Liver (tissue), 3 donors: ENCODE data around the gene RBSN.

Experiments
- EGR1 ChIP-seq, 2 donors: IDR thresholded peaks; 2 replicates each; pipeline ENCODE4 v1.6.1; 2016 to 2018; ENCODE audit warnings: antibody characterized with exemption in 2 of 2, low read depth in 2 of 2
- FOXA1 ChIP-seq: IDR thresholded peaks from 2 replicates; pipeline ENCODE4 v1.6.1; 2016; ENCODE audit warnings: antibody characterized with exemption
- GABPA ChIP-seq, 2 donors: IDR thresholded peaks in 1 of 2; conservative IDR thresholded peaks in 1 of 2; 2 replicates each; pipeline ENCODE4 v1.6.1; 2016; ENCODE audit warnings: antibody characterized with exemption in 2 of 2, mild to moderate bottlenecking in 1 of 2, moderate library complexity in 1 of 2
- JUND ChIP-seq, 2 donors: IDR thresholded peaks; 2 replicates each; pipeline ENCODE4 v1.6.1; 2016; ENCODE audit warnings: antibody characterized with exemption in 2 of 2
- NR2F2 ChIP-seq: IDR thresholded peaks from 2 replicates; pipeline ENCODE4 v1.6.1; 2016; ENCODE audit warnings: antibody characterized with exemption
- RAD21 ChIP-seq, 2 donors: IDR thresholded peaks; 2 replicates each; pipeline ENCODE4 v1.6.1; 2016; ENCODE audit warnings: antibody characterized with exemption in 2 of 2, mild to moderate bottlenecking in 2 of 2
- RXRA ChIP-seq, 2 donors: IDR thresholded peaks; 2 replicates each; pipeline ENCODE4 v1.6.1; 2017 to 2018; ENCODE audit warnings: antibody characterized with exemption in 2 of 2, mild to moderate bottlenecking in 1 of 2
- TAF1 ChIP-seq: conservative IDR thresholded peaks from 2 replicates; pipeline ENCODE4 v1.6.1; 2016; ENCODE audit warnings: antibody characterized with exemption, mild to moderate bottlenecking
- YY1 ChIP-seq: IDR thresholded peaks from 2 replicates; pipeline ENCODE4 v1.6.1; 2016; ENCODE audit warnings: antibody characterized with exemption, mild to moderate bottlenecking
- TF ChIP-seq, protein P1 (sequence below): fragments of 150-350 bp; IDR thresholded peaks from 2 replicates; pipeline ENCODE4 v1.5.1; 2017; ENCODE audit warnings: improper control_type of control experiment, low read depth, low read length; ENCODE audit not compliant: missing input control
- TF ChIP-seq, protein P2 (sequence below): IDR thresholded peaks from 2 replicates; pipeline ENCODE4 v1.6.1; 2016; ENCODE audit warnings: antibody characterized with exemption
- TF ChIP-seq, protein P3 (sequence below): IDR thresholded peaks from 2 replicates; pipeline ENCODE4 v1.6.1; 2016; ENCODE audit warnings: antibody characterized with exemption, mild to moderate bottlenecking
- TF ChIP-seq, protein P4 (sequence below): IDR thresholded peaks from 2 replicates; pipeline ENCODE4 v1.6.1; 2016; ENCODE audit warnings: antibody characterized with exemption
- donor health status: healthy.
- donor health status: healthy.

DNA sequence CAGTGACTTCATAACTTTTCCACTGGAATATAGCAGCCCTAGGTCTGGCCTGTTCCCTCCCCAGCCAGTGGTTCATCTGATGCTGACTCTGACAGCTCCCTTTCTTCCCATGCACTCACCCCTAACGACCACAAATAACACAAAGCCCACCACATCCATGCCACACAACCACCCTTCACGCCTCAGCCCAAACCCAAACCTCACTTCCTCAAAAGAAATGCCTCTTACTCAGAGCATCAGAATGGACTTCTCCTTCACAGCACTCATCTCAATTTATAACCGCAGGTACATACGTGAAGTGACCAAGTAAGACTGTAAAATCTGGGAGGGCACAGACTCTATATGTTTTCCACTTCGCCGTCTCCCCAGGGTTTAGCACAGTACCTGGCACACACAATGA lies 1.1 kb downstream of the RBSN start:
- TF ChIP-seq, protein P1, sequence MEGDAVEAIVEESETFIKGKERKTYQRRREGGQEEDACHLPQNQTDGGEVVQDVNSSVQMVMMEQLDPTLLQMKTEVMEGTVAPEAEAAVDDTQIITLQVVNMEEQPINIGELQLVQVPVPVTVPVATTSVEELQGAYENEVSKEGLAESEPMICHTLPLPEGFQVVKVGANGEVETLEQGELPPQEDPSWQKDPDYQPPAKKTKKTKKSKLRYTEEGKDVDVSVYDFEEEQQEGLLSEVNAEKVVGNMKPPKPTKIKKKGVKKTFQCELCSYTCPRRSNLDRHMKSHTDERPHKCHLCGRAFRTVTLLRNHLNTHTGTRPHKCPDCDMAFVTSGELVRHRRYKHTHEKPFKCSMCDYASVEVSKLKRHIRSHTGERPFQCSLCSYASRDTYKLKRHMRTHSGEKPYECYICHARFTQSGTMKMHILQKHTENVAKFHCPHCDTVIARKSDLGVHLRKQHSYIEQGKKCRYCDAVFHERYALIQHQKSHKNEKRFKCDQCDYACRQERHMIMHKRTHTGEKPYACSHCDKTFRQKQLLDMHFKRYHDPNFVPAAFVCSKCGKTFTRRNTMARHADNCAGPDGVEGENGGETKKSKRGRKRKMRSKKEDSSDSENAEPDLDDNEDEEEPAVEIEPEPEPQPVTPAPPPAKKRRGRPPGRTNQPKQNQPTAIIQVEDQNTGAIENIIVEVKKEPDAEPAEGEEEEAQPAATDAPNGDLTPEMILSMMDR: no peak
- TF ChIP-seq RAD21 (IDR thresholded peaks at IDR 0.05) (no peak), TAF1 (no peak), YY1 (no peak), GABPA (IDR thresholded peaks at IDR 0.05 in 1 of 2, conservative IDR thresholded peaks at IDR 0.05 in 1 of 2) (no peak), EGR1 (IDR thresholded peaks at IDR 0.05; ENCODE audit: low read depth in 2 of 2) (no peak), FOXA1 (no peak), JUND (IDR thresholded peaks at IDR 0.05) (no peak), NR2F2 (no peak), RXRA (IDR thresholded peaks at IDR 0.05) (no peak)
- TF ChIP-seq, protein P2, sequence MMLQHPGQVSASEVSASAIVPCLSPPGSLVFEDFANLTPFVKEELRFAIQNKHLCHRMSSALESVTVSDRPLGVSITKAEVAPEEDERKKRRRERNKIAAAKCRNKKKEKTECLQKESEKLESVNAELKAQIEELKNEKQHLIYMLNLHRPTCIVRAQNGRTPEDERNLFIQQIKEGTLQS: no peak
- TF ChIP-seq, protein P3, sequence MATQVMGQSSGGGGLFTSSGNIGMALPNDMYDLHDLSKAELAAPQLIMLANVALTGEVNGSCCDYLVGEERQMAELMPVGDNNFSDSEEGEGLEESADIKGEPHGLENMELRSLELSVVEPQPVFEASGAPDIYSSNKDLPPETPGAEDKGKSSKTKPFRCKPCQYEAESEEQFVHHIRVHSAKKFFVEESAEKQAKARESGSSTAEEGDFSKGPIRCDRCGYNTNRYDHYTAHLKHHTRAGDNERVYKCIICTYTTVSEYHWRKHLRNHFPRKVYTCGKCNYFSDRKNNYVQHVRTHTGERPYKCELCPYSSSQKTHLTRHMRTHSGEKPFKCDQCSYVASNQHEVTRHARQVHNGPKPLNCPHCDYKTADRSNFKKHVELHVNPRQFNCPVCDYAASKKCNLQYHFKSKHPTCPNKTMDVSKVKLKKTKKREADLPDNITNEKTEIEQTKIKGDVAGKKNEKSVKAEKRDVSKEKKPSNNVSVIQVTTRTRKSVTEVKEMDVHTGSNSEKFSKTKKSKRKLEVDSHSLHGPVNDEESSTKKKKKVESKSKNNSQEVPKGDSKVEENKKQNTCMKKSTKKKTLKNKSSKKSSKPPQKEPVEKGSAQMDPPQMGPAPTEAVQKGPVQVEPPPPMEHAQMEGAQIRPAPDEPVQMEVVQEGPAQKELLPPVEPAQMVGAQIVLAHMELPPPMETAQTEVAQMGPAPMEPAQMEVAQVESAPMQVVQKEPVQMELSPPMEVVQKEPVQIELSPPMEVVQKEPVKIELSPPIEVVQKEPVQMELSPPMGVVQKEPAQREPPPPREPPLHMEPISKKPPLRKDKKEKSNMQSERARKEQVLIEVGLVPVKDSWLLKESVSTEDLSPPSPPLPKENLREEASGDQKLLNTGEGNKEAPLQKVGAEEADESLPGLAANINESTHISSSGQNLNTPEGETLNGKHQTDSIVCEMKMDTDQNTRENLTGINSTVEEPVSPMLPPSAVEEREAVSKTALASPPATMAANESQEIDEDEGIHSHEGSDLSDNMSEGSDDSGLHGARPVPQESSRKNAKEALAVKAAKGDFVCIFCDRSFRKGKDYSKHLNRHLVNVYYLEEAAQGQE: no peak
- TF ChIP-seq, protein P4, sequence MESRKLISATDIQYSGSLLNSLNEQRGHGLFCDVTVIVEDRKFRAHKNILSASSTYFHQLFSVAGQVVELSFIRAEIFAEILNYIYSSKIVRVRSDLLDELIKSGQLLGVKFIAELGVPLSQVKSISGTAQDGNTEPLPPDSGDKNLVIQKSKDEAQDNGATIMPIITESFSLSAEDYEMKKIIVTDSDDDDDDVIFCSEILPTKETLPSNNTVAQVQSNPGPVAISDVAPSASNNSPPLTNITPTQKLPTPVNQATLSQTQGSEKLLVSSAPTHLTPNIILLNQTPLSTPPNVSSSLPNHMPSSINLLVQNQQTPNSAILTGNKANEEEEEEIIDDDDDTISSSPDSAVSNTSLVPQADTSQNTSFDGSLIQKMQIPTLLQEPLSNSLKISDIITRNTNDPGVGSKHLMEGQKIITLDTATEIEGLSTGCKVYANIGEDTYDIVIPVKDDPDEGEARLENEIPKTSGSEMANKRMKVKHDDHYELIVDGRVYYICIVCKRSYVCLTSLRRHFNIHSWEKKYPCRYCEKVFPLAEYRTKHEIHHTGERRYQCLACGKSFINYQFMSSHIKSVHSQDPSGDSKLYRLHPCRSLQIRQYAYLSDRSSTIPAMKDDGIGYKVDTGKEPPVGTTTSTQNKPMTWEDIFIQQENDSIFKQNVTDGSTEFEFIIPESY: no peak
